Pulmonary artery endothelial cell (primary cell): Measurements from ENCODE around the gene CD48. TPM values are rescaled to one million over a fixed set of nuclear protein-coding genes. Genes with fewer than 3 reads are reported as not detected.
"Not testable (repeated sequence)": the region's sequence is repeated elsewhere in the genome, so short reads cannot be mapped to it uniquely, and the experiment has no call there.

Experiments
- DNase-seq: peaks from one replicate; pipeline ENCODE4 v3.0.0-alpha.2; 2011; ENCODE audit warnings: low read depth, low spot score
- total RNA-seq: library from RNA; depleted of rRNA; stranded (reverse); fragments of >200 nt; gene quantifications from 2 replicates; pipeline ENCODE4 v1.2.3, GENCODE V29; 2014

Gene CD48
- total RNA-seq, 1 donor from 2014 or later = not detected

DNA sequence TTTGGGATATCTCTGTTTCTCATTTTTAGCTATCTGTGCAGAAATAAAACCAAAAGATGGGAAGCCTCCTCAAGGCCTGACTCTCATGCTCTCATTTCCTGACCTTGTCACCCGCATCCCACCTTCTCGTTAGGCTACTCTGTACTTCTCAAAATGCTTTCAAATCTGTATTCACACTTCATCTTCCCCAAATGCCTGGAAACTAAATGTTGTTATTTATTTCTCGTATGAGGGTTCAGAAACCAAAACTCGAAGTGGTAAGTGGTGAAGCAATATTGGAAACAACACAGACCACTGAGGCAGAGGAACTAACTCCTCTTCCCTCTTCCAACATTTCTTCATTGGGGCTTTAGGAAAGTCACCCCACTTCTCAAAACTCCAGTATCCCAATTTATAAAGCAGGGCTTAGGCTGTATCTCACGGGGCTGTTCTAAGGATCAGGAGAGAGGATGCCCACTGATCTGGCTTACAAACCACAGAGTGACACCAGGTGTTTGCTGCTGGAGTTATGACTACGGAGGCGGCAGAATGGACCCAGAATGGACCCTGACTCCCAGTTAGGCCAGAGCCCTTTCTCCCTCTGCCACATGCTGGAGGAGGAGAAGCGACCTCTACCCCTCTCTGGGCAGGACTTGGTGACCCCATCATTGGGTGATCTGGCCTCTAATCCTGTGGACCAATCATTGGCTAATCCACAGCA is 31.0 kb upstream of the CD48 start:
- no peak for DNase-seq

DNA sequence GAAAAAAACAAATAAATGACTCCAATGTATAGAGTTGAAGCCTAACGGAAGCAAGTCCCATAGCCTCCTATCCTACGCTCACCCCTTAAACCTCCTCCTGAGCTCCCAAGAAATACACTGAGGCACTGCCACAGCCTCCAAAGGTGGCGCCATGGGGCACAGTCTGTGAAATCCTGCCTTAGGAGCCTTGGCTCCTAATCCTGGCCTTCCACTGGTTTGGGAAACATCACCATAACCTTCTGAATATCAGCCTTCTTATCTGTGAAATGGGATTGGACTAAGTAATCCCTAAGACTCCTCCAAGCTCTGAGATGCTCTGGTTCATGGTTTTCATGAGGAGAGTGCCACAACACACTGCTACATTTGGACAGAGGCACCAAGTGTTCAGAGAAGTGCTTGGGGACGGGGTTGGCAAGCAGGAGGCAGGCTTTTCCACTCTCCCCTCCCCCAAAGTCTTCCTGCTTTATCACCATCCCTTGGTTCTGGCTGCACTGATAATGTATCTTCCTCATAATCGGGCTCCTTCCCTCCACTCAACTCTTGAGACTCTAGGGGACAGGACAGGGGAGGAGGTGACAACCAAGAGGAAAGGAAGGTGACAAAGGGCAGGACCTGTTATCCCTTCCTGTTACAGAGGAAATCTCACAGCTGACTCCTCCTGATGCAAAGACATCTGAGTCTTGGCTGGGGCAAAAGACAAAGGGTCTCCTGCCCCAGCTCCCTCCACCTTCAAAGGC is 30.2 kb upstream of the CD48 start:
- no peak for DNase-seq

DNA sequence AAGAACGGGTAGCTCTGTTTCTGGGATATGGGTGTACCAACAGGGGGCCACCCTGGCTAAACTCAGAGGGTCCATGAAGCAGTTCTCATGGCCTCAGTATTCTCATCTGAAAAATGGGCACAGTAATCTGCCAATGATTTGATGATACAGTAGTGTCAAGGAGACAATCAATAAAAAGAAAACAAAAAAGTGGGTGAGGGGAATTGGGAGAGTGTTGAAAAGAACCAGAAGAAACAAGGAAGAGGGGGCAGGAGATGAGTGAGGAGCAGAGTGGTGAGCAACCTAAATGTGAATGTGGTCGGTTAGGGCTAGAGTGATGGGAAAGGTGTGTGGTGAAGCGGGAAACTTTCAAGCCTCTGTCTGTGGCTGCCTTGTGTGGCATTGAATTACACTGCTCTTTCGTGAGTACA is 29.5 kb upstream of the CD48 start:
- no peak for DNase-seq

DNA sequence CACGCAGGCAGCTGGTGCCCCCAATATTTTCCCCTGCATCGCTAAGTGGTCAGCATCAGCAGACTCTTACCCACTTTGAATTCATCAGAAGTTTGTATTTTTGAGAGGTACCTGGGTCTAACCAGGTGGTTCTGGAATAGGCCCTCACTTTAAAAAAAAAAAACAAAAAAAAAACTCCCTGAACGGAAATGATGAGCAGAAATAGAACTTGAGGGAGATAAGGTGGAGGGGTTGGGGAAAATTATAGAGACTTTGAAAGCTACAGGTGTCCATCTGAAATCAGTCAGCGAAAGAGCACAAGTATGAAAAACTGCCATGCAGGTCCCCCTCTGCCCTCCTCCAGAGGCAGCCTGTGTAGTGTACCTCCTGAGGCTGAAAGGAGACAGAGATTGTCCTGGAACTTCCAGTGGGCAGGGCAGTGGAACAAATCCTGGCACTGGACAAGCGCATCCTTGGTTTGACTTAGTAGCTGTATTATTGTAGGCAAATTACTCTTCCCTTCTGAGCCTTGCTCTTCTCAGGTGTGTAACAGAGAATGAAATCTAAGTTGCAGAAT is 28.6 kb upstream of the CD48 start:
- DNase-seq = no peak

DNA sequence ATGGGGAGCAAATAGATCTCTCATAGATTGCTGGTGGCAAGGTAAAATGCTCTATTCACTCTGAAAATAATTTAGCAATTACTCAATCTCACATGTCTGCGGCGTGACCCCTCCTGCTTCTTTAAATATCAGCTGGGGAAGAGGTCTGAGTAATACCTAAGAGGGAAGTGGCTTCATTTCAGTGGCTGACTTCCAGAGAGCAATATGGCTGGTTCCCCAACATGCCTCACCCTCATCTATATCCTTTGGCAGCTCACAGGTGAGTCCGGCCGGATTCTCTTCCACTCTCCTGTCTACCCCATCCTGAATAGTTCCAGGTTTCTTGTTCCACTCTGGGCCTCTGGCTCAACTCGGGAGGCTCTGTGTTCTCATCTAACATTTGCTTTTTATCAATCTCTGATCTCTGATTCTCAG is 27.5 kb upstream of the CD48 start, which contains the start of gene SLAMF7:
Gene SLAMF7, plus strand, starts transcription at position 150 of the 414 bp plus-strand sequence. Its CDS starts 55 bp downstream, at position 205.
- no peak for DNase-seq

DNA sequence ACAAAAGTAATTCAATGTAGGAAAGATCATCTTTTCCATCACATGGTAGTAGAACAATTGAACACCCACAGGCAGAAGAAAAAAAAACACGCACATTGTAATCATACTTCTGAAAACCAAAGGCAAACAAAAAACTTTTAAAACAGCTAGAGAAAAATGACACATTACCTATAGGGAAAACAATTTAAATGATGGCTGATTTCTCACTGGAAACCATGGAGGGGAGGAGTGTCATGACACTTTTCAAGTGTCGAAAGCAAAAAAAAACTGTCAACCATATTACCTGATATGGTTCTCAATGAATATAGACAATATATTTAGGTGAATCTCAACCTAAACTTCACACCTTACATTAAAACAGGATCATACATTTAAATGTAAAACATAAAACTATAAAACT is 26.6 kb upstream of the CD48 start:
- DNase-seq = no peak

DNA sequence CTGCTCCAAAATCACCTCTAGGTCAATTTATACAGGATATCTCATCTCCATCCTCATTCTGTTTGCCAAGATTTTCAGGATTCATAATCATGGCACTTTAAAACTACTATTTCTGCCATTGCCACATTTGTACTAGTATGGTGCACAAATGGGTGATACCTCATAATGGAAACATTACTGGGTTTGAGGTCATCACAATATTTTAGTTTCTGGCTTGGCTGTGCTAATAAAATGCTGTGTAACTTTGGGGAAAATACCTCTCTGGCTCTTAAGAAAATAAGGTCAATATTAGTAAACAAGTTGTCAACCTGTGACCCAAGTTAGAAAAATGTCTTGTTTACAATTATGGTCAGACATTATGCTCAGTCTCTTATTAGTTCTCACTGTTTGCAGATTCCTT is 22.7 kb upstream of the CD48 start:
- no peak for DNase-seq

DNA sequence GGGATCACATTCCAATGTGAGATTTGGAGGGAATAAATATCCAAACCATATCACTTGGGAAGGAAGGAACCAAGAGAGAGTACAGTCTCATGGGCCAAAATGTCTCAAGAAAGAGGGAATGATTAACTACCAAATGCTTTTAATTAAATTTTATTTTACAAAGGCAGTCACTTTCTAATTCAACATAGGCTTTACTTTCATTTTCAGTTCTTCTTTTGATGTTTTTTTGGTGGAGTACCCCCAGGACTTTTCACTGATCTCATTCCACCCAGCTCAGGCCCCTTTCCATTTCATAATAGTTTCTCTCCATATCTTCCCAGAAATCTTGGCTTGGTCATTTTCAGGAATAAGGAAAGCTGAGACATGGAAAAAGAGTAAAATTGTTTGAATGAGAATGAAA is 22.3 kb upstream of the CD48 start:
- DNase-seq = no peak

DNA sequence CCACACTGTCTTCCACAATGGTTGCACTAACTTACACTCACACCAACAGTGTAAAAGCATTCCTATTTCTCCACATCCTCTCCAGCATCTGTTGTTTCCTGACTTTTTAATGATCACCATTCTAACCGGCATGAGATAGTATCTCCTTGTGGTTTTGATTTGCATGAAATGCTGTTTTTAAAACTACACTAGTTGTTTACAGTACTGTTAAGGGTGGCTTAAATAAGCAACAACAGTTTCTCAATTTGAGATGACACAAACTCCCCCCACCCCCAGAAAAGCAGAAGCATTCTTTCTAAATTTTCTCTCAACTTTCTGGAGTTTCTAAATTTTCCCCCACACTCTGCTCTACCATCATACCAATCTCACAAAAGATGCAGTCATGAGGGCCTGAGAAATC is 20.4 kb upstream of the CD48 start:
- DNase-seq = no peak

DNA sequence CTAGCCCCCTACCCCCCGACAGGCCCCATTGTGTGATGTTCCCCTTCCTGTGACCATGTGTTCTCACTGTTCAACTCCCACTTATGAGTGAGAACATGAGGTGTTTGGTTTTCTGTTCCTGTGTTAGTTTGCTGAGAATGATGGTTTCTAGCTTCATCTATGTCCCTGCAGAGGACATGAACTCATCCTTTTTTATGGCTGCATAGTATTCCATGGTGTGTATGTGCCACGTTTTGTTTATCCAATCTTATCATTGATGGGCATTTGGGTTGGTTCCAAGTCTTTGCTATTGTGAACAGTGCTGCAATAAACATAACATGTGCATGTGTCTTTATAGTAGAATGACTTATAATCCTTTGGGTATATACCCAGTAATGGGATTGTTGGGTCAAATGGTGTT is 19.9 kb upstream of the CD48 start:
- not testable (repeated sequence) for DNase-seq

DNA sequence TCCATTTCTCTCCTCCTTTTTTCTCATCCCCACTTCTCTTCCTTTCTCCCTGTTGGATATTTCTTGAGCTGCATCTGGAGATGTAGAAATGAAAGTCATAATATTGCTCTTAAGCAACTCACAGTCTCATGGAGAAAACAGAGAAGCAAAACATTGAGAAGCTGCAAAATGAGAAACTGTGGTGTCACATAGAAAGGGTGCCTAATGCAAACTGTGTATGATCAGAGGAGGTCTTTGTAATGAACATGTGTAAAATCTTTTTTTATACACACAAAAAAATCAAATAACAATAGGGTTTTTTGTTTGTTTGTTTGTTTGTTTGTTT is 15.7 kb upstream of the CD48 start:
- DNase-seq = no peak

DNA sequence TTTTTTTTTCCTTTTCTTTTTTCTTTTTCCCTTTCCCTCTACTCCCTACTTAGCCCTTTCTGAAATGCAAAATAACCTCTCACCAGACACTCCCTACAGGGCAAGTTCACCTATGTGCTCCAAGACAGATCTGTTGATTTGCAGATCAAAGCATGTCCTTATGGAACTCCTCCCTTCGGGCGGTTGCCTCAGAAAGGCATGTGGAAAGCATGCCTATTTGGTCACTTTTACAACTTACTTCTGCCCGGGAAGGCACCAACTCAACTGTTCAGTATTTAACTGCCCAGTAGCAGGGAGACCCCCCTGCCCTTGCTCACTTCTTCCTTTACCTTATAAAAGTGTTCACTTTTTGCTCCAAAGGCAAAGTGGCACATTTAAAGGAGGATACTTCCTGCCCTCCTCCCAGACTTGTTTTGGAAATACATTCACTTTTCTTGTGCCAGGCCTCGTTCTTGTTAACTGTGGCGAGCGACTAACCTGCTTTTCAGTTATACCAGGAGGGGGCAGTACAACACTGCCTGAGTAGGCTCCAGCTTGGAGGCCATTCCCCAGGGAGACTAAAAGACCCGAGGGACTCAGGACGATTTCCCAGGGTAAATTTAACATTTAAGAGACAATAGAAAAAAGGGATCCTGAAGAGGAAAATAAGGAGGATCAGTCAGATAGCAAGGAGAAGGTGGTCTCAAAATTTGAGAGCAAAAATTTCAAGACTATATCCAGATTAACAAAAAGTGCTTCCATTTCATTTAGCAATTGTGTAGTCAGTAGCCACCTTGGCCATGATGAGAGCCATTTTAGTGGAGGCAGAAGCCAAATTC is 15.1 kb upstream of the CD48 start:
- peak; percentile 33 for DNase-seq

DNA sequence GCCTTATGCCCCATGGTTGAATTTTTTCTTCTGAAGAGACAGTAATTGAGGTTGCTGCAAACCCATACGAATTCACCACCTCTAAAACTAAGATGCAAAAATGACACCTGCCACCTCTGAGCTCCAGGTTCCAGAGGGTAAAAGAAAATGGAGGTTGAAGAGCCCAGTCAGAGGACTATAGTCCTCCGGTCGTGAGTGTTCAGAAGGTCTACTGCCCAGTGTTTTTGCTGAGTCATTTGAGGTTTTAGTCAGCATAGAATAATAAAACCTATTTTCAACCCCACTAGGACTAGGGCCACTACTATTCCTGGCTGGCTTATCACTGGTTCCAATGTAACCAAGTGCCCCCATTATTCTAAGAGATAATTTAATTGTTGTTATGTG is 14.5 kb upstream of the CD48 start:
- DNase-seq = no peak

DNA sequence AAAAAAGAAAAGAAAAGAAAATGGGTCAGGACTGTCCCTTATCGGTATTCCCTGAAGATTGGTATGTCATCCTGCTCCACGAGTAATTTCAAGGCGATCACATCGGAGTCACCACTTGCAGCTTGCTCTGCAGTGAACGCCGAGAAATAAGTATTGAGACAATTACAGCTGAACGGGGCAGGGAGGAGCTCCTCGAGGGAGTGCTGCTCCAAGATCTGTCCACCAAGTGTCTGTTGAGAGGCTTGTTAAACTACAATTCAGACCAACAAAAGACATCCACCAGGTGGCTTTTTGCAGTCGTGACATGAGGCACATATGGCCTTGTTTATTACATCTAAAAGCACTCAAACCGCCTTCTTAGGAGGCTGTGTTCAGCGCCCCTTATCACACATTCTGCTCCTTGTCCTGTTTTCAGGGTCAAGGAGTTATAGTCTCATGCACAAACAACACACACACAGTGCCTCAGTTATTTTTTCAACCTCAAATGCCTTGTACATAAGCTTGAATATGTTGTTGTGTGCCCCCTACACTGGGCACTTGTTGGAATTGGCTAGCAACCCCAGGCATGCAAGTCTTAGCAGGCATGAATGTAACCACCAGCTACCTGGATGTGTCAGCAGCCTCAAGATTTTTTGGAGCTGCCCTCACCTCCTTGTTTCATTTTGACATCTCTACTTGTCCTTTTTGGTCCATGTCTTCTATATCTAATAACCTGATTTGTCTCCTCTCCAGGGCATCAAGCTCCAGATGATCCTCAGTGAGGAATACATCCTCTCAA is 13.0 kb upstream of the CD48 start:
- DNase-seq = no peak

DNA sequence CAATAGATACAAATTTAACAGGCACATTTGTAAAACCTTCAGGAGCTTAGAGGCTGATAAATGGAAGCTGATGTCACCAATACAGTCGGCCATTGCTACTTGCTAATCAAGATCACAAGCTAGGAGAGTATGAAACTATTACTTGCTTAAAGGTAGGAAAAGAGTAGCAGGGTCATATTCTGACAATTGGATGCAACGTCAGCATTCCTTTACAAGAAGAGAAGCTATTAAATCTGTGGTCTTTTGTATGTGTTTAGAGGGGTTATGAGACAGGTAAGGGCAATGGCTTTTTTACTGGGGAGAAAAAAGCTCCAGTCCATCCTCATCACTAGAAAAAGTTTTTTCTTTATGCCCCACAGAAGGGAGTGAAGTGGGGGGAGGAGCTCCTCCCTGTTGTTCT is 11.7 kb upstream of the CD48 start:
- DNase-seq = no peak

DNA sequence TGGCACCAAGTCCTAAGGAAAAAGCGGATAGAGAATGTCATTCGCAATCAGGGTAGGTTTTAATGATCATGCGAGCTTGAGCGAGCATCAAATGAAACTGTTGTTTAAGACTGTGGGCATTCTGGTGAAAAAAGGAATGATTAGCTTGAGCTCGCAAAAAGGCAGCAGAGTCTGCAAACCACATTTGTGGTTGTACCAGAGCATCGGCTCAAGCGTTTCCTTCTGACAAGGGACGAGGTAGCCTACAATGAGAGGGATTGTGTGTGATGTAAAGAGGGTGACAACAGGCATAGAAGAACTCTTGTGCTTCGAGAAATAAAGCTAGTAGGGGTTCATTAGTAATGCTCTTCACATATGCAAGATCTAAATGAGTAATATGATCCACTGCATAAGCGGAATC is 11.1 kb upstream of the CD48 start:
- DNase-seq = no peak

DNA sequence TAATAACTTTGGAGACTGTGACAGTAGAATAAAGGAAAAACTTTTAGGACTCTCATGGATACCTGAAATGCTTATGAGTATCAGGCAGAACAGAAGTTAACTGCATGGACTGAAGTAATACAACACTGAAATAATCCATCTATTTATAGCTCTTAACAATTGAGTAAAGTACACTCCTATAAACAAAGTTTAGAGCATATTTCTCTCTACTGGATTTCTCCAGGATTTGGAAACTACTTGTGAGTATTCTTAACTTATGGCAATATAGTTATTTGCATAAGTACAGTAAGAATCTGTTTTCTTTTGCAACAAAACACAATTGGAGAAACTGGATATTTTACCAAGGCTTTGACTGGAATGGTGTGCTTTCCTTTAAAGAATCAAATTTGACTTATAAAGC is 9.9 kb upstream of the CD48 start:
- no peak for DNase-seq

DNA sequence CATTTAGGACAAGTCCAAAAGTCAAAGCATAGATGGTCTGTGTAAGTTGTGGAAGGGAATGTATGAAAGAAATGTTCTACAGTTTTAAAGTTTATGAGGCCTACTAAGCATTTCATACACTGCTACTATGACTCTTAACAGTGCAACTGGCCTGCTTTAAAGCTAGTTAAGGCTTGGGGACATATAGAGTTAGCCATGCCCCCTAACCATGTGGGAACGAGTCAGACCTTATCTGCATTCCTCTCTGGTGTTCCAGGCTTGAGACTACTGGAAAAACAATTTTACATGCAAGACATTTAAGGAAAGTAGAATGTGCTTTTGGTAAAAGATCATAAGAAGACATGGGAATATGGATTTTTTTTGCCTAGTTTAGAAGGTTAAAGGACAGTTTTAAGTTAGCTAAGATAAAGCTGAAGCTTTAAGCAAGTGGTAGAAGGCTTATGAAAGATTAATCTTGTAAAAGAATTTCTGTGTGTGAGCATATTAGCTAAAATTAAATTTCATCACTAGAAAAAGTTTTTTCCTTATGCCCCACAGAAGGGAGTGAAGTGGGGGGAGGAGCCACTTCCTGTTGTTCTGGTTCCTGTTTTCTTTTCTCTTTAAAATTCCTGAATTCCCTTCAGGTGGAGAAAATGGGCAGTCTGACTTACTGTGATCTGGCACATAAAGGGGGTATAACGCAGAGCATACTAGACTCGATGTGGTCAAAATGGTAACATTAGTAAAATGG is 8.9 kb upstream of the CD48 start:
- no peak for DNase-seq

DNA sequence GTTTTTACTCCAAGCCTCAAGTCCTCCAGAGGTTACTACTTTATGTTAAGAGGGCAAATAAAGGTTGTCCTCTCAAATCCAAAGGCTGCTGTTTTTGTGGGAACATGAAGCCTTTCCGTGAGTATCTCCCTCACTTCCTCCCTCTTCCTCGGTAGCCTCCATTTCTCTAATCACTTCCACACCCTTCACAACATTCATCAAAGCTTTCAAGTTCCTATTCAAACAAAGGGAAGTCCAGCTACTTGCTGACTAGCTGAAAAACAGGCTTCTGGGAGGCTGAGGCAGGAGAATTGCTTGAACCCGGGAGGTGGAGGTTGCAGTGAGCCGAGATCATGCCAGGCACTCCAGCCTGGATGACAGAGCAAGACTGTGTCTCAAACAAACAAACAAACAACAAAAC is 6.6 kb upstream of the CD48 start:
- DNase-seq = no peak

DNA sequence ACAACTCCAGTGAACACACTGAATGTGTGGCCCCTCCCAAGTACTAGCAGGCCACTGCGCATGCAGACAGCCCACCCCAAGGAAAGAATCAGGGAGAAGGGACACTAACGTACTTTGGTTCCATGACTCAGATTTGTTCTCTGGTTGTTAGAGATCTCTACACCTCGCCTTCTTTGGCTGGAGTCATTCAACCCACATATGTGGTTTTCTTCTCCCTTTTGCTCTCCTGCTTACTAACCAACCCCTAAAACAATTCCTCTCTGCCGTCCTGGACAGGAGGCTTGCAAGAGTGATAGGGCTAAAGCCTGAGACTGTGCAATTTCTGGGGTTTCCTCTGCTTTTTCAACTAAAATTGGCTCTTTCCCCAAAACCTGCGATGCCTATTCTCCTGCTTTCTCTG is 5.7 kb upstream of the CD48 start:
- no peak for DNase-seq

DNA sequence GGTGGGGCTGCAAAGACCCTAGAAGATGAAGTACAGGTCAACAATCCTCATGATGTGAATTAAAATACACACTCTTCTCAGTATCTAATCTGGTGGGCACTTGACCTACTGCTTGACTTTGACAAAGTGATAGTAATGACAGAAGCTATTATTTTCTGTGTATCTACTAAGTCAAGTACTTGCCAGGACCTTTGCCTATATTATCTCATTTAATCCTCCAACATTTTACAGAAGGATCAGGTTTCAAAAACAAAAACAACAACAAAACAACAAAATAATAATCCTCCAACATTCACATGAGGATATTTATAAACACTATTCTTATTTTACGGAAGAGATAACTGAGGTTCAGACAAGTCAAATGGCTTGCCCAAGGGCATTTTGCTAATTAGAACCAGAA is 4.4 kb upstream of the CD48 start:
- DNase-seq = no peak
